Measurements from ENCODE around the gene NR6A1.

NR6A1 gene

GRCh38 chr9:124657516-124657915 is 113.6 kb downstream of the NR6A1 start:
- no peak for TF ChIP-seq EZH2 (IDR thresholded peaks at IDR 0.05)
- TF ChIP-seq FOXP2 (optimal IDR thresholded peaks at IDR 0.05; ENCODE audit: control extremely low read depth, extremely low read length, insufficient read depth) = no peak
- TF ChIP-seq POLR2AphosphoS5 (IDR thresholded peaks at IDR 0.05; ENCODE audit: borderline replicate concordance, low read depth, low read length) = no peak
- H3K4me3 ChIP-seq = peak overlapping the region; percentile 92
- peak overlapping the region; percentile 99 for H3K27ac ChIP-seq
- DNase-seq (ENCODE audit: low read depth, low spot score) = no peak
- H3K36me3 ChIP-seq (ENCODE audit: insufficient read depth, low read length) = no peaks in the 10 kb centered on the region
- peak overlapping the region; percentile 38 for H3K9ac ChIP-seq (ENCODE audit: insufficient read length)
- H3K9me3 ChIP-seq (ENCODE audit: low read depth, low read length) = no peaks in the 10 kb centered on the region

GRCh38 chr9:124654431-124654830 is 116.7 kb downstream of the NR6A1 start:
- Histone ChIP-seq H3K4me3 (no peak overlapping the region), H3K9me3 (ENCODE audit: low read depth, low read length) (no peaks in the 10 kb centered on the region), H3K36me3 (ENCODE audit: insufficient read depth, low read length) (no peaks in the 10 kb centered on the region), H3K27ac (no peak overlapping the region), H3K9ac (ENCODE audit: insufficient read length) (no peak overlapping the region)
- DNase-seq (ENCODE audit: low read depth, low spot score) = no peak
- TF ChIP-seq POLR2AphosphoS5 (IDR thresholded peaks at IDR 0.05; ENCODE audit: borderline replicate concordance, low read depth, low read length) (no peak), EZH2 (IDR thresholded peaks at IDR 0.05) (no peak), FOXP2 (optimal IDR thresholded peaks at IDR 0.05; ENCODE audit: control extremely low read depth, extremely low read length, insufficient read depth) (no peak)

GRCh38 chr9:124652615-124653393 is 118.3 kb downstream of the NR6A1 start:
- TF ChIP-seq EZH2 (IDR thresholded peaks at IDR 0.05) (no peak), POLR2AphosphoS5 (IDR thresholded peaks at IDR 0.05; ENCODE audit: borderline replicate concordance, low read depth, low read length) (no peak), FOXP2 (optimal IDR thresholded peaks at IDR 0.05; ENCODE audit: control extremely low read depth, extremely low read length, insufficient read depth) (no peak)
- Histone ChIP-seq H3K9me3 (ENCODE audit: low read depth, low read length) (no peaks in the 10 kb centered on the region), H3K27ac (no peak overlapping the region), H3K9ac (ENCODE audit: insufficient read length) (no peak overlapping the region), H3K4me3 (no peak overlapping the region), H3K36me3 (ENCODE audit: insufficient read depth, low read length) (no peaks in the 10 kb centered on the region)
- no peak for DNase-seq (ENCODE audit: low read depth, low spot score)

- no peak overlapping the region for H3K9ac ChIP-seq (ENCODE audit: insufficient read length)
Observed at GRCh38 chr9:124652203-124652602, 118.9 kb downstream of the NR6A1 start.

GRCh38 chr9:124645274-124645673 is 125.8 kb downstream of the NR6A1 start:
- H3K36me3 ChIP-seq (ENCODE audit: insufficient read depth, low read length) = no peaks in the 10 kb centered on the region
- DNase-seq (ENCODE audit: low read depth, low spot score) = no peak
- no peak overlapping the region for H3K4me3 ChIP-seq
- H3K9me3 ChIP-seq (ENCODE audit: low read depth, low read length) = no peaks in the 10 kb centered on the region
- no peak overlapping the region for H3K27ac ChIP-seq
- TF ChIP-seq FOXP2 (optimal IDR thresholded peaks at IDR 0.05; ENCODE audit: control extremely low read depth, extremely low read length, insufficient read depth) (no peak), EZH2 (IDR thresholded peaks at IDR 0.05) (no peak), POLR2AphosphoS5 (IDR thresholded peaks at IDR 0.05; ENCODE audit: borderline replicate concordance, low read depth, low read length) (no peak)
- no peak overlapping the region for H3K9ac ChIP-seq (ENCODE audit: insufficient read length)

More at GRCh38 chr9:124652203-124652602, 118.9 kb downstream of the NR6A1 start:
- Histone ChIP-seq H3K36me3 (ENCODE audit: insufficient read depth, low read length) (no peaks in the 10 kb centered on the region), H3K4me3 (no peak overlapping the region), H3K27ac (no peak overlapping the region), H3K9me3 (ENCODE audit: low read depth, low read length) (no peaks in the 10 kb centered on the region)
- TF ChIP-seq POLR2AphosphoS5 (IDR thresholded peaks at IDR 0.05; ENCODE audit: borderline replicate concordance, low read depth, low read length) (no peak), EZH2 (IDR thresholded peaks at IDR 0.05) (no peak), FOXP2 (optimal IDR thresholded peaks at IDR 0.05; ENCODE audit: control extremely low read depth, extremely low read length, insufficient read depth) (no peak)
- DNase-seq (ENCODE audit: low read depth, low spot score) = no peak

GRCh38 chr9:124639637-124640036 is 131.5 kb downstream of the NR6A1 start:
- Histone ChIP-seq H3K36me3 (ENCODE audit: insufficient read depth, low read length) (no peaks in the 10 kb centered on the region), H3K4me3 (no peak overlapping the region), H3K9ac (ENCODE audit: insufficient read length) (no peak overlapping the region), H3K9me3 (ENCODE audit: low read depth, low read length) (no peaks in the 10 kb centered on the region), H3K27ac (no peak overlapping the region)
- DNase-seq (ENCODE audit: low read depth, low spot score) = no peak
- TF ChIP-seq FOXP2 (optimal IDR thresholded peaks at IDR 0.05; ENCODE audit: control extremely low read depth, extremely low read length, insufficient read depth) = no peak
- no peak for TF ChIP-seq POLR2AphosphoS5 (IDR thresholded peaks at IDR 0.05; ENCODE audit: borderline replicate concordance, low read depth, low read length)
- TF ChIP-seq EZH2 (IDR thresholded peaks at IDR 0.05) = no peak

- no peak for TF ChIP-seq EZH2 (IDR thresholded peaks at IDR 0.05)
- no peak for TF ChIP-seq FOXP2 (optimal IDR thresholded peaks at IDR 0.05; ENCODE audit: control extremely low read depth, extremely low read length, insufficient read depth)
- TF ChIP-seq POLR2AphosphoS5 (IDR thresholded peaks at IDR 0.05; ENCODE audit: borderline replicate concordance, low read depth, low read length) = no peak
- H3K27ac ChIP-seq = no peak overlapping the region
- DNase-seq (ENCODE audit: low read depth, low spot score) = no peak
- H3K9me3 ChIP-seq (ENCODE audit: low read depth, low read length) = no peaks in the 10 kb centered on the region
- H3K36me3 ChIP-seq (ENCODE audit: insufficient read depth, low read length) = no peaks in the 10 kb centered on the region
- H3K4me3 ChIP-seq = no peak overlapping the region
- no peak overlapping the region for H3K9ac ChIP-seq (ENCODE audit: insufficient read length)
Observed at GRCh38 chr9:124635285-124635684, 135.8 kb downstream of the NR6A1 start.

- no peaks in the 10 kb centered on the region for H3K9me3 ChIP-seq (ENCODE audit: low read depth, low read length)
- no peaks in the 10 kb centered on the region for H3K36me3 ChIP-seq (ENCODE audit: insufficient read depth, low read length)
- peak overlapping the region; percentile 77 for H3K27ac ChIP-seq
- peak overlapping the region; percentile 20; the same call in 1 of the 2 replicates for H3K4me3 ChIP-seq
- H3K9ac ChIP-seq (ENCODE audit: insufficient read length) = peak overlapping the region; percentile 59
- TF ChIP-seq POLR2AphosphoS5 (IDR thresholded peaks at IDR 0.05; ENCODE audit: borderline replicate concordance, low read depth, low read length) (no peak), EZH2 (IDR thresholded peaks at IDR 0.05) (no peak), FOXP2 (optimal IDR thresholded peaks at IDR 0.05; ENCODE audit: control extremely low read depth, extremely low read length, insufficient read depth) (no peak)
- peak; percentile 22 for DNase-seq (ENCODE audit: low read depth, low spot score)
Observed at GRCh38 chr9:124632077-124632621, 139.0 kb downstream of the NR6A1 start.
